K562 (cell line): Measurements from ENCODE around the gene TIMM44. TPM values are rescaled to one million over a fixed set of nuclear protein-coding genes. Genes with fewer than 3 reads are reported as not detected.
A peak's percentile ranks its signal among the peaks of the same experiment; 100 is the strongest.

Experiments used
- ATAC-seq: fragments of 200-7000 bp; cut with Tn5 transposase; 3 replicates; pipeline ENCODE4 v1.9.1; 2020; ENCODE audit warnings: moderate library complexity
- BruUV-seq: library from RNA; stranded (reverse); fragments of 400-500 nt; replicated peaks from 2 replicates; lab custom pipeline; 2021; lab: Mats Ljungman, UMichigan
- CTCF ChIA-PET: fragments of 300-600 bp; formaldehyde crosslinking; extraction: SDS; loops from one replicate; lab custom pipeline; 2021; ENCODE audit warnings: low intra/inter-chr PET ratio; lab: Yijun Ruan, JAX
- POLR2A ChIA-PET: fragments of 300-600, 350-650 bp; sonication (Branson Sonifier 250); formaldehyde crosslinking; extraction: SDS; loops from one replicate; lab custom pipeline; 2021; ENCODE audit warnings: antibody characterized with exemption, inconsistent platforms; lab: Yijun Ruan, JAX
- DNase-seq, 4 experiments: peaks; one replicate each; pipeline versions ENCODE4 v3.0.0 to v3.0.0-alpha.2; 2011 to 2018; ENCODE audit warnings: low spot score in 3 of 4, mixed read lengths in 3 of 4; ENCODE audit errors: extremely low read depth in 1 of 4
- FAIRE-seq: peaks from 2 replicates; lab custom pipeline; 2011; peaks lifted over from hg19 to GRCh38; lab: Jason Lieb, UNC
- H2AFZ ChIP-seq: 2 replicates; pipeline ENCODE4 v1.6.0; 2011; ENCODE audit warnings: low read depth, low read length, control low read depth, inconsistent platforms
- H3K27ac ChIP-seq: fragments of 200-600 bp; 3 replicates; pipeline ENCODE4 v1.8.0; 2011; ENCODE audit warnings: low read depth, mild to moderate bottlenecking, control low read depth, inconsistent platforms, low read length, moderate library complexity, mixed read lengths; ENCODE audit errors: extremely low read depth
- H3K27me3 ChIP-seq, 2 experiments: fragments of 300-600 bp in 1 of 2; 2 replicates in 1 of 2; 3 replicates in 1 of 2; pipeline versions ENCODE4 v1.6.0 to v1.8.0; 2011; ENCODE audit warnings: inconsistent platforms in 2 of 2, low read length in 2 of 2, mild to moderate bottlenecking in 1 of 2, mixed read lengths in 1 of 2, moderate library complexity in 1 of 2; ENCODE audit not compliant: control insufficient read depth in 2 of 2, insufficient read depth in 2 of 2
- H3K36me3 ChIP-seq: fragments of 300-600 bp; 3 replicates; pipeline ENCODE4 v1.8.0; 2011; ENCODE audit warnings: mild to moderate bottlenecking, low read length, inconsistent platforms; ENCODE audit not compliant: control insufficient read depth, insufficient read depth
- H3K4me1 ChIP-seq, 2 experiments: fragments of 200-600 bp in 1 of 2; replicated peaks in 1 of 2; 2 replicates in 1 of 2; 3 replicates in 1 of 2; pipeline versions ENCODE4 v1.5.1 to v1.8.0; 2011; ENCODE audit warnings: inconsistent platforms in 2 of 2, low read length in 2 of 2, mild to moderate bottlenecking in 1 of 2, mixed read lengths in 1 of 2, moderate library complexity in 1 of 2; ENCODE audit not compliant: control insufficient read depth in 2 of 2, insufficient read depth in 2 of 2
- H3K4me2 ChIP-seq: 2 replicates; pipeline ENCODE4 v1.6.1; 2011; ENCODE audit warnings: low read length, control low read depth, inconsistent platforms, mixed read lengths; ENCODE audit not compliant: insufficient read depth
- H3K4me3 ChIP-seq: fragments of 200-600 bp; sonication (generic), shearing (Covaris generic); 2 replicates; pipeline ENCODE4 v1.5.1; 2016; ENCODE audit warnings: control low read depth, inconsistent platforms
- H3K79me2 ChIP-seq: fragments of 200-600 bp; 3 replicates; pipeline ENCODE4 v1.8.0; 2011; ENCODE audit warnings: low read length, inconsistent platforms; ENCODE audit not compliant: control insufficient read depth, insufficient read depth
- H3K9ac ChIP-seq, 2 experiments: 2 replicates each; pipeline versions ENCODE4 v1.6.0 to v1.6.1; 2011; ENCODE audit warnings: low read depth in 2 of 2, low read length in 2 of 2, control low read depth in 1 of 2, inconsistent platforms in 1 of 2, mild to moderate bottlenecking in 1 of 2, mixed read lengths in 1 of 2; ENCODE audit not compliant: insufficient read depth in 1 of 2
- H3K9me1 ChIP-seq: one replicate; pipeline ENCODE4 v1.6.0; 2011; ENCODE audit warnings: inconsistent platforms, mild to moderate bottlenecking, low read length, moderate library complexity; ENCODE audit not compliant: control insufficient read depth, insufficient read depth
- H3K9me3 ChIP-seq: replicated peaks from 2 replicates; pipeline ENCODE4 v1.5.1; 2011; ENCODE audit warnings: low read depth, low read length, inconsistent platforms; ENCODE audit not compliant: control insufficient read depth, insufficient read depth
- H4K20me1 ChIP-seq: replicated peaks from 2 replicates; pipeline ENCODE4 v1.6.1; 2011; ENCODE audit warnings: low read length, inconsistent platforms, mixed read lengths; ENCODE audit not compliant: control insufficient read depth, insufficient read depth
- LEF1 ChIP-seq: fragments of 450-650 bp; IDR thresholded peaks from 2 replicates; pipeline ENCODE4 v1.6.1; 2016; ENCODE audit warnings: mild to moderate bottlenecking
- SPI1 ChIP-seq: IDR thresholded peaks from 2 replicates; pipeline ENCODE4 v1.6.1; 2011; ENCODE audit warnings: low read depth, low read length, control low read depth, borderline replicate concordance
- TBP ChIP-seq: optimal IDR thresholded peaks from 2 replicates; pipeline ENCODE3; 2011; ENCODE audit warnings: low read depth, low read length, improper control_type of control experiment
- ZEB2 ChIP-seq: fragments of 450-650 bp; IDR thresholded peaks from 2 replicates; pipeline ENCODE4 v1.6.1; 2016
- WGBS: fragments of 100-300 bp; shearing (Covaris generic); methylation state at CpG from one replicate; pipeline ENCODE4 v1.1.6; 2016; ENCODE audit warnings: low coverage, mixed read lengths; ENCODE audit not compliant: insufficient coverage; ENCODE audit errors: missing lambda C conversion rate; 5-methylcytosine and 5-hydroxymethylcytosine counted together
- in situ Hi-C: fragments of 300-500 bp; cut with MboI; formaldehyde crosslinking; loops from 4 replicates; pipeline ENCODE4 v1.15.0; 2018; ENCODE audit warnings: inconsistent platforms, mixed read lengths
- intact Hi-C: fragments of 100-400 bp; cut with micrococcal nuclease; formaldehyde crosslinking; loops from 2 replicates; pipeline ENCODE4 v1.14.2; 2022
- polyA plus RNA-seq, 8 experiments: library from polyadenylated mRNA; depleted of rRNA in 4 of 8; stranded (reverse) in 5 of 8; unstranded in 3 of 8; fragments of >200 nt; fragmentation: Nextera tagmentation in 2 of 8; fragmentation: Illumina TruSeq in 1 of 8; extraction: Ambion mirVana in 2 of 8; extraction: Trizol in 1 of 8; gene quantifications; 2 replicates each; pipeline versions ENCODE4 v1.2.1 to v1.2.3, GENCODE V29; 2011 to 2014; ENCODE audit warnings: inconsistent platforms in 1 of 8, missing spikeins in 1 of 8
- total RNA-seq, 7 experiments: library from RNA; depleted of rRNA in 6 of 7; stranded (reverse); fragments of >200 nt in 6 of 7; fragmentation: Illumina TruSeq in 2 of 7; extraction: Trizol in 2 of 7; gene quantifications; 2 replicates each; pipeline versions ENCODE4 v1.2.1 to v1.2.3, GENCODE V29; 2011 to 2021; ENCODE audit warnings: low replicate concordance in 1 of 7
- TF ChIP-seq, protein P1 (sequence below): fragments of 250-450 bp; sonication (Bioruptor Pico); IDR thresholded peaks from 2 replicates; pipeline ENCODE4 v1.5.0; 2020; ENCODE audit warnings: mild to moderate bottlenecking, borderline replicate concordance

Gene TIMM44
- total and polyA plus RNA-seq, 9 of the 15 experiments (the other 6 are each of a cell fraction or from before 2014, with no cell fraction given), result 10.3 to 231 (median 89.3) TPM

DNA sequence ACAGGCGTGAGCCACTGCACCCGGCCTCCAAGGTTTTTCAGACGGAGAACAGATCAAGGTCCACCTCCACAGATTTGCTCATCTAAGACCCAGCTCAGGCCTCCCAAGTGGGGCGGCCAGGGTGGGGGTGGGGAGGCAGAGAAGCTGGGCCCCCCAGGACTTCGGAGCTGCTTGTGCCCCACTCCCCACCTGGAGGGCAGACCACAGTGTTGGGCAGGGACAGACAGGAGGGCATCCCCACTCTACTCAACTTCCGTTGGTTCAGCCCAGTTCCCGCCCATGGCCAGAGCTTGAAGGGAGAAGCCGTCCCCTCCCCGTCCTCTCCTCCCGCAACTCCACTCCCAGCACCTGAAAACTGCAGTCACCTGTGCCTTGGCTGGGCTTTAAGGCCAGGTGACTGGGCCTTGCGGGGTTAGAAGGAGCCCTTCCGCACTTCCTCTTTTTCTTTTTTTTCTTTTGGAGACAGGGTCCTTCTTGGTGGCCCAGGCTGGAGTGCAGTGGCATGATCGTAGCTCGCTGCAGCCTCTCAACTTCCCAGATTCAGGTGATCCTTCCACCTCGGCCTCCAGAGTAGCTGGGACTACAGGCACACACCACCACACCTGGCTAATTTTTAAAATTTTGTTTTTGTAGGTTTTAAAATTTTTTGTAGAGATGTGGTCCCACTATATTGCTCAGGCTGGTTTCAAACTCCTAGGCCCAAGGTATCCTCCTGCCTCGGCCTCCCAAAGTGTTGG lies 55.9 kb downstream of the TIMM44 start:
- peak overlapping the region; percentile 65 for H3K4me3 ChIP-seq
- peak; percentile 12; the same call in 2 of the 3 replicates for ATAC-seq
- no peaks in the 10 kb centered on the region for H3K9me3 ChIP-seq
- no peaks in the 10 kb centered on the region for H3K9me1 ChIP-seq
- in situ Hi-C loops, result no loop called here
- POLR2A ChIA-PET, result interaction anchor here (0.9 to 8.2 kb wide), 4 partner anchors 8 to 56 kb away, joined by 5 to 72 read pairs (median 6); partner anchors contain the start of genes MAP2K7 and TIMM44
- CTCF ChIA-PET, result no interaction called here
- peak overlapping the region; percentile 73 to 94; a peak in 3 of 4 replicates for H3K9ac ChIP-seq
- no peak for FAIRE-seq
- peaks cover 10 to 35% of the 10 kb centered on the region in 2 experiments for H3K4me1 ChIP-seq
- H2AFZ ChIP-seq, result peak overlapping the region; percentile 93
- intact Hi-C loops, result no loop called here
- TF ChIP-seq, protein P1, sequence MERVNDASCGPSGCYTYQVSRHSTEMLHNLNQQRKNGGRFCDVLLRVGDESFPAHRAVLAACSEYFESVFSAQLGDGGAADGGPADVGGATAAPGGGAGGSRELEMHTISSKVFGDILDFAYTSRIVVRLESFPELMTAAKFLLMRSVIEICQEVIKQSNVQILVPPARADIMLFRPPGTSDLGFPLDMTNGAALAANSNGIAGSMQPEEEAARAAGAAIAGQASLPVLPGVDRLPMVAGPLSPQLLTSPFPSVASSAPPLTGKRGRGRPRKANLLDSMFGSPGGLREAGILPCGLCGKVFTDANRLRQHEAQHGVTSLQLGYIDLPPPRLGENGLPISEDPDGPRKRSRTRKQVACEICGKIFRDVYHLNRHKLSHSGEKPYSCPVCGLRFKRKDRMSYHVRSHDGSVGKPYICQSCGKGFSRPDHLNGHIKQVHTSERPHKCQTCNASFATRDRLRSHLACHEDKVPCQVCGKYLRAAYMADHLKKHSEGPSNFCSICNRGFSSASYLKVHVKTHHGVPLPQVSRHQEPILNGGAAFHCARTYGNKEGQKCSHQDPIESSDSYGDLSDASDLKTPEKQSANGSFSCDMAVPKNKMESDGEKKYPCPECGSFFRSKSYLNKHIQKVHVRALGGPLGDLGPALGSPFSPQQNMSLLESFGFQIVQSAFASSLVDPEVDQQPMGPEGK, result no peak
- TF ChIP-seq TBP, result no peak
- TF ChIP-seq LEF1, result no peak
- TF ChIP-seq SPI1, result peak; percentile 100
- TF ChIP-seq ZEB2, result peak; percentile 52; the same call in 1 of the 2 replicates
- DNase-seq, result no peak
- H3K27ac ChIP-seq, result peak overlapping the region; percentile 61; the same call in 1 of the 3 replicates
- H3K79me2 ChIP-seq, result peaks cover 5% of the 10 kb centered on the region; the same call in 2 of the 3 replicates
- H3K36me3 ChIP-seq, result no peaks in the 10 kb centered on the region
- H3K27me3 ChIP-seq, result no peaks in the 10 kb centered on the region
- peak overlapping the region; percentile 82 for H3K4me2 ChIP-seq
- 65% methylated on average over 11 of the region's 16 CpGs for WGBS
- BruUV-seq, result no TSS peak
- no peaks in the 10 kb centered on the region for H4K20me1 ChIP-seq
